Natural killer cell treated with Interleukin-12 subunit alpha and Interleukin-12 subunit beta and Interleukin-15 and Interleukin-18, amount 100 ng/mL, for 72 hours (primary cell): Measurements from ENCODE around the gene SRGAP3. TPM values are rescaled to one million over a fixed set of nuclear protein-coding genes. Genes with fewer than 3 reads are reported as not detected.

Experiments used
- ATAC-seq, 2 donors: fragments of 150-1000 bp; cut with Tn5 transposase in 1 of 2; sonication (Bioruptor Pico), chemical (Tn5 transposase) in 1 of 2; 2 replicates each; pipeline ENCODE4 v1.10.0; 2021
- DNase-seq: peaks from one replicate; pipeline ENCODE4 v3.0.0; 2022; ENCODE audit warnings: low spot score
- H3K27ac Mint-ChIP-seq, 2 donors: 1 replicate in 1 of 2; 2 replicates in 1 of 2; pipeline ENCODE4 v1.8.0; 2022; ENCODE audit warnings: mixed read lengths in 2 of 2, mild to moderate bottlenecking in 1 of 2, moderate library complexity in 1 of 2
- H3K27me3 Mint-ChIP-seq, 2 donors: 1 replicate in 1 of 2; 2 replicates in 1 of 2; pipeline ENCODE4 v1.8.0; 2022; ENCODE audit warnings: mixed read lengths in 2 of 2
- H3K36me3 Mint-ChIP-seq: one replicate; pipeline ENCODE4 v1.8.0; 2022; ENCODE audit warnings: mixed read lengths
- H3K4me1 Mint-ChIP-seq, 2 donors: 1 replicate in 1 of 2; 2 replicates in 1 of 2; pipeline ENCODE4 v1.8.0; 2022; ENCODE audit warnings: low read depth in 2 of 2, mixed read lengths in 2 of 2, mild to moderate bottlenecking in 1 of 2
- H3K4me3 Mint-ChIP-seq: one replicate; pipeline ENCODE4 v1.8.0; 2022; ENCODE audit warnings: mixed read lengths
- H3K9me3 Mint-ChIP-seq: 2 replicates; pipeline ENCODE4 v1.8.0; 2022; ENCODE audit warnings: mixed read lengths
- total RNA-seq, 2 donors: library from RNA; stranded (reverse); gene quantifications; one replicate each; pipeline ENCODE4 v1.2.3, GENCODE V29; 2022

SRGAP3 gene
- total RNA-seq, 2 donors from 2014 or later, result 0.33 to 1.6 TPM

DNA sequence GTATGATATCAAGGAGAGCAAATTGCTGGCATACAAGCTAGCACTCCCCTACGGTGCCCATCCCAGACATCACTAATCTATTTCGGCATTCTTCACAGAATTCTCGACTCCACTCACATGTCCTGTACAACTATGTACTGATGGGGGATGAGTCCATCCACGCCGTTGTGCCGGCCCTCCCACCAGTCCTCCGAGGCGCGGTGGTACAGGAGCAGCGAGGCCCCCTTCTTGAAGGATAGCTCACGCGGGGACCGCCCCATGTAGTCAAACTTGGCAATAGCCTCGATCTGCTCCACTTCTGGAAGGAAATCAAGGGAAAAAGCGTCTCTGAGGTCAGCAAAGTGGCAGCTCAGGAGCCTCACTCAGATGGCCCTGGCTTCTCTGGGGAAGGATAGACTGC lies 255.2 kb downstream of the SRGAP3 start:
- no peaks in the 10 kb centered on the region for H3K9me3 Mint-ChIP-seq
- H3K36me3 Mint-ChIP-seq, result no peaks in the 10 kb centered on the region
- DNase-seq (no peak), ATAC-seq (no peak)
- no peak overlapping the region for H3K4me3 Mint-ChIP-seq
- no peak overlapping the region for H3K27ac Mint-ChIP-seq
- H3K27me3 Mint-ChIP-seq, result peaks cover 0 to 8% of the 10 kb centered on the region in 2 donors
- no peaks in the 10 kb centered on the region for H3K4me1 Mint-ChIP-seq

DNA sequence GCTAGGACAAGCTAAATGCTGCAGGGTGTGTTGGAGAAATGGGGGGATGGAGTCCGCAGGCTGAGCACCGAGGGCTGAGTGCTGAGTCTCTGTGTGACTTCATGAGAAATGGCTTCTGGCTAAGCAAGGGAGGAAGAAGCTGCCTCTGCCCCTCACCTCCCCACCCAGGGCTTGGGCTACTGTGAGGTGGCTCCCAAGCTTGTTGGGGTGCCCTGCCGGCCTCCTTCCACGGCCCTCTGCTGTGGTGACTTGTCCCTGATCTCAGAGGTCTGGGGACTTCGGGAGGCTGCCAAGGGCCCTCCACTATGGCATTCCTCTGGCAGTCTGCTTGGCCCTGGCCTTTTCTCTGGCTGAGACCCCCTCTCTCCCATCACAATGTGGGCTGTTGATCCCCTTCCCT lies 256.1 kb downstream of the SRGAP3 start:
- ATAC-seq (peak in 1 of 2 donors; percentile 43), DNase-seq (no peak)
- no peaks in the 10 kb centered on the region for H3K36me3 Mint-ChIP-seq
- H3K27ac Mint-ChIP-seq, result no peak overlapping the region
- no peaks in the 10 kb centered on the region for H3K4me1 Mint-ChIP-seq
- H3K4me3 Mint-ChIP-seq, result no peak overlapping the region
- H3K27me3 Mint-ChIP-seq, result peaks cover 0 to 4% of the 10 kb centered on the region in 2 donors
- no peaks in the 10 kb centered on the region for H3K9me3 Mint-ChIP-seq

DNA sequence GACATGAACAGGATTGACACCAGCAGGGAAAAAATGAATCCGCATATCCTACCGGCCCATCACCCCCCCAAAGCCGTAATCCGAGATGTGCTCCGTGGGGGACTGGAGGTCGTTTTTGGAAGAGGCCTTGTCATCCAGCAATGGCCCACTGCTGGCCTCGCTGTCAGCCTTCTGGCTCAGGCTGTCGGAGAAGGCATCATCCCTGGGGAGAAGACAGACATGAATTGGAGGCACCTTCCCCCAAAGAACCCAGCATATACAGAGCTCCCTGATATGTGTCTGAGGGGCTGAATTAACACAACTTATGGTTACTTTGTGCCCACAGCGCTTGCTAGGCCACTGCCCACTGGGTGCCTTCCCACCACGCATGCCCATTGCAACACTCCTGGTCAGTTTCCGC lies 256.6 kb downstream of the SRGAP3 start:
- DNase-seq (no peak), ATAC-seq (no peak)
- peaks cover 0 to 4% of the 10 kb centered on the region in 2 donors for H3K4me1 Mint-ChIP-seq
- no peaks in the 10 kb centered on the region for H3K9me3 Mint-ChIP-seq
- H3K27ac Mint-ChIP-seq, result no peak overlapping the region
- H3K27me3 Mint-ChIP-seq, result no peaks in the 10 kb centered on the region
- H3K36me3 Mint-ChIP-seq, result no peaks in the 10 kb centered on the region
- no peak overlapping the region for H3K4me3 Mint-ChIP-seq

DNA sequence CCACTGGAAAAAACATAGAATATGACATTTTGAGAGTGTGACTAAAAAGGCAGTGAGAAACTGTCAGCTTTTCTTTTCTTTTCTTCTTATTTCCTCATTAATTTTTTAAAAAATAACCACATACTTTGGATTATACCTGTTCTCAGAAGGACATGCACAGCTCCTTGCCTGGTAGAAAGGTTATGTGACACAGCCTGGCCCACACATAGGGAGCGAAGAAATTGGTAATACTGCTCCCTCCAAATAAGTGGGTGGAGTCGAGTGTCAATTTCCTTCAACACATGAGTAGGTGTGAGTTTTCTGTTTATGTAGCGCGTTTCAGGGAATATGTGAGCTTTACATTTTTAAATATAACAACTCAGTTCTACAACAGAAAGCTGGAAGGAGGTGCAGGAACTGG lies 257.2 kb downstream of the SRGAP3 start:
- Mint-ChIP-seq H3K4me1 (peaks cover 0 to 8% of the 10 kb centered on the region in 2 donors), H3K27ac (no peak overlapping the region), H3K9me3 (no peaks in the 10 kb centered on the region), H3K4me3 (no peak overlapping the region), H3K36me3 (no peaks in the 10 kb centered on the region), H3K27me3 (no peaks in the 10 kb centered on the region)
- ATAC-seq (no peak), DNase-seq (no peak)

DNA sequence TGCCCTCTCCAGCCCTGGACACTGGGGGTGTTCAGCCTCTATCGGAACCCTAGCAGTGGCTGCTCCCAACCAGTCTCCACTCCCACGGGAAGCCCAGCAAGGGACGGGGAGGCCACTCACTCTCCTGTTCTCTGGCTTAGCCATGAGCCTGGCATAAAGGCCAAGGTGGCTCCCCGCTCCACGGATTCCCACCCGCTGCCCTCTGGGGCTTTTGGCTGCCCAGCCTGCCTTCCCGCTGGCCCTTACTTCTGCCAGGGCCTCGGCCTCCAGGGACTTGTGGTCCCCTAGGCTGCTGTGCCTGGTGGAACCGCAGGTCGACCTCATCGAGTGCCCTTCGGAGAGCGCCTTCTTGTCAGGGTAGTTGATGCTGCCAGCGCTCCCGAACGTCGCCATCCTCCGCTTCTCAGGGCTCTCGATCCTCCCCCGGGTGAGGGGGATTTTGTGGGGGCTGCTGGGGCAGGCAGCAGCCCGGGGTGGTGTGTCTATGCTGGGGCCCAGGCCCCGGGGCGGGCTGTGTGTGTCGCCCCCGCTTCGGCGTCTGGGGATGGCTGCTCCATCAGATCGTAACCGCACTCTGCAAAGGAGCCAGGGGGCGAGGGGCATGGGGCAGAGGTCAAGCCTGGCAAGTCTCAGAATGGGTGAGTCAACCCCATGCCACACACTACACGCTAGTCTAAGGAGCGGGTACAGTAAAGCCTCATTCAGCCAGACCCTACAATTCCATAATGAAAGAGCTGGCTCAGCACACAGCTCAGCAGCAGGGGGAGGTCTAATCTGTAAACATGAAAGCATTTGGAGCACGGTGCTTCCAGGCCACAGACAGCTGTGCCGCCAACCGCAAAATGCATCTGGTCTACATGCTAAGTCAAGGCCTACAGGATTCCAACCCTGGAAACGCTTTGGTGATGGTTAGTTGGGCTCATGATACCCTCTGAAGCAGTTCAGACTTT lies 258.9 kb downstream of the SRGAP3 start:
- no peaks in the 10 kb centered on the region for H3K36me3 Mint-ChIP-seq
- DNase-seq (peak; percentile 54), ATAC-seq (peak in 1 of 2 donors; percentile 8)
- H3K4me3 Mint-ChIP-seq, result no peak overlapping the region
- no peaks in the 10 kb centered on the region for H3K9me3 Mint-ChIP-seq
- no peaks in the 10 kb centered on the region for H3K27me3 Mint-ChIP-seq
- H3K27ac Mint-ChIP-seq, result no peak overlapping the region
- H3K4me1 Mint-ChIP-seq, result peaks cover 0 to 8% of the 10 kb centered on the region in 2 donors

DNA sequence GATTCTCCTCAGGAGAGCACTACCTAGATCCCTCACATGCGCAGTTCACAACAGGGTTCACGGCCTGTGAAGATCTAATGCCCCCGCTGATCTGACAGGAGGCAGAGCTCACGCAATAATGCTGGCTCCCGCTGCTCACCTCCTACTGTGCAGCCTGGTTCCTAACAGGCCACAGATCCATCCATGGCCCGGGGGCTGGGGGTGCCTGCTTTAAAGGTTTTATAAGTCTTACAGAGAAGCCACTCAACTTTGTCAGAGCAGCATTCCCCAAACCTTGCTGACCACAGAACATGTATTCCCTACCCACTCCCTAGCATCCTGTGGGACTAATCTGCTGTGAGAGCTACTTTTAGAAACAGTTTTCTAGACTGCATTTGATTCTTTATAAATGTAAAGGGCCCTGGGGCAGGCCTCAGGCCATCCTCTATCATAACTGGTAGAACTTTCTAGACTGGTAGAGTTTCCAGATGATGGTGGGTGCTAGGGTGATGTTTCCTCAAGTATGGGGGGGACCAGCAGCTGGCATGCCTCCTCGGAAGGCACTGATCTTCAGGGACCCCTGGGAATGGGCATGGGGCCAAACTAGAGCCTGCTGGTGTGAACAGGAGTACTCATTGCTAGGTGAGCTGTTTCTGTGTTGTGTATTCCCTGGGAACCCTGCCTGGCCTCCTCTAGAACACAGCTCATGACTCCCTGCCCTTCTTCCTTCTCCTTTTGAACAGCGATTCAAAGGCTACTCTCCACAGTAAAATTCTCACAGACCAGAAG lies 260.5 kb downstream of the SRGAP3 start:
- no peaks in the 10 kb centered on the region for H3K36me3 Mint-ChIP-seq
- peak; percentile 47 for DNase-seq
- H3K9me3 Mint-ChIP-seq, result no peaks in the 10 kb centered on the region
- no peak for ATAC-seq
- H3K4me1 Mint-ChIP-seq, result peaks cover 0 to 8% of the 10 kb centered on the region in 2 donors
- no peak overlapping the region for H3K4me3 Mint-ChIP-seq
- H3K27me3 Mint-ChIP-seq, result no peaks in the 10 kb centered on the region
- H3K27ac Mint-ChIP-seq, result no peak overlapping the region

DNA sequence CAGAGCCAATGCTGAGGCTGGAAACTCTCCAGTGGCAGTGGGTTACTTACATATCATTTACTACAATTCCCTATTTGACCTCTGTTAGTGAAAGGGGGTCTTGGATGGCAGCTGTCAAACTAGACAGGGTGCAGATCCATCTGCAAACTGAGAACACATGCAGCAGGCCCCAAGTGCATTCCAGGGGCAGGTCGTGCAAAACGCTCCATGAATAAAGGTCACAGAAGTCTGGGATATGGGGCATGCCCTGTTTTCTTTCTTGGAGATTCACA lies 261.1 kb downstream of the SRGAP3 start:
- no peak for DNase-seq
- ATAC-seq, result no peak
- Mint-ChIP-seq H3K36me3 (no peaks in the 10 kb centered on the region), H3K27ac (no peak overlapping the region), H3K4me1 (peaks cover 0 to 8% of the 10 kb centered on the region in 2 donors), H3K27me3 (no peaks in the 10 kb centered on the region), H3K9me3 (no peaks in the 10 kb centered on the region), H3K4me3 (no peak overlapping the region)

DNA sequence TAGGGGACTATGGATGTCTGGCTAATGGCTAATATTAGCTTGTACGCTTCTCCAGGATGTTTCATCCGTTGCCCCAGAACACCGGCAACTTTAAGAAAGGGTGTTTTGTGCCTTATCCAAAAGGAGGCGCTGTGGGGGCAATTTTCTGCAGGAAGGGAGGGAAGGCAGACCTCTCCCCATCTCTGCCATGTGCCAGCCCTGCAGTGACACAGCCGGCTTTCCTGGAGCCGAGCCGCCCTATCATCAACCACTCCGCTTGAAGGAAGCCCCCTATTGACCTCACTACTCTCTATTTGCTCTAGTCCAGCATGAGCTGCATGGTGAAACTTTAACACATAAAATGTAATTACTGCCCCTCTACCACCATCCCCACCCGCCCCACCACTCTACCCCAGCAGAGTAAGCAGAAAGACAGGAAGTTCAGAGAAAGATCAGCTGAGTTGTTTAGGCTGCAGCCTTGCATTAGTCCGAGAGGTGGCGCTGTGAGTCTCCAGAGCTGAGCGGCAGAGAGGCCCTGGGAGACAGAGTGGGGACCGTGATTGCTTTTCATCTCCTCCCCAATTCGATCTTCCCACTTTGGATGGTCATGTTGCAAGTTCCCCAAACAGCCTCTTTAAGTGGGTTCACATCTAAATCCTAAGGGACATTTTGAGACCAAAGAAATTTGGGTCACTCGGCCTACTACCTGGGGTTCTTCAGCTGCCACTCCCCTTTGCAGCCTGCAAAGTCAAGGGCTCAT lies 261.6 kb downstream of the SRGAP3 start:
- H3K36me3 Mint-ChIP-seq, result no peaks in the 10 kb centered on the region
- DNase-seq, result peak; percentile 61
- no peak overlapping the region for H3K4me3 Mint-ChIP-seq
- no peaks in the 10 kb centered on the region for H3K9me3 Mint-ChIP-seq
- H3K4me1 Mint-ChIP-seq, result peaks cover 0 to 8% of the 10 kb centered on the region in 2 donors
- ATAC-seq, result peak; percentile 66 to 67
- H3K27me3 Mint-ChIP-seq, result no peaks in the 10 kb centered on the region
- no peak overlapping the region for H3K27ac Mint-ChIP-seq

DNA sequence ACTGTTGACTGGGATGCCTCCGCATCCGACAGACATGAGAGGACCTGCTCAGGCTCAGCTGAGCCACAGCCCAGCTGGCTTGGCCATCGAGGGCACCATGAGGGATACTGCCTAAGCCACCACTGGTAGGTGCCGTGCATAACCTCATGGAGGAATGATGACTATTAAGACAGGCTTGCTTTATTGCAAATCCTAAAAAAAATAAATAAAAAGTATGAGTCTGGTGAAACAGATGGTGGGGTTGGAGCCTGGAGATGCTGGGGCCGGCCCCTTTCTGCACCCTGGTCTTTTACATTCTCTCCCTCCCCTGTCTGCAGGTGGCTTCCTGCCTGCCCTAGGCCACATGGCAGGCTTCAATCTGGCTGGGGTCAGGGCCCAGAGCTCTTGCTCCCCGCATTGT lies 262.2 kb downstream of the SRGAP3 start:
- peaks cover 0 to 5% of the 10 kb centered on the region in 2 donors for H3K27me3 Mint-ChIP-seq
- H3K27ac Mint-ChIP-seq, result no peak overlapping the region
- no peak for DNase-seq
- no peak for ATAC-seq
- no peaks in the 10 kb centered on the region for H3K9me3 Mint-ChIP-seq
- H3K36me3 Mint-ChIP-seq, result no peaks in the 10 kb centered on the region
- H3K4me1 Mint-ChIP-seq, result peaks cover 0 to 8% of the 10 kb centered on the region in 2 donors
- no peak overlapping the region for H3K4me3 Mint-ChIP-seq

DNA sequence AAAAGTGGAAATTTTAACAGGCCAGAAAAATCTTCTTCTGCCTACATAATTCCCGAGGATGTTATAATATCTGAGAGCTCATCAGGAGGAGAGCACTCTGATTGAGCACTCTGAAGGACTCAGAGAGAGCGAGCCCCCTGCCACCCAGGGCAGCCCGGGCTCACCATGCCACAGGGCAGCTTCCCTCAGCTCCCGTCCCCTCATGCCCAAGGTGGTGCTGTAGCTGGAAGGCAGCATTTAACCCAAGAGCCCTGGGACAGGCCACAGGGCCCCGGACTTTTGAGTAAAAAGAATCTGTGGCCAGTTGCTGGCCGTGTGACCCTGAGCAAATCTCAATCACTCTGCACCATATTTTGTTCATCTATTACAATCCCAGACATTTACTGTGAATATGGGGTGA lies 262.7 kb downstream of the SRGAP3 start:
- Mint-ChIP-seq H3K9me3 (no peaks in the 10 kb centered on the region), H3K27ac (no peak overlapping the region), H3K4me3 (no peak overlapping the region), H3K36me3 (no peaks in the 10 kb centered on the region), H3K4me1 (peaks cover 0 to 8% of the 10 kb centered on the region in 2 donors), H3K27me3 (peaks cover 3 to 9% of the 10 kb centered on the region in 2 donors)
- DNase-seq (no peak), ATAC-seq (no peak)

DNA sequence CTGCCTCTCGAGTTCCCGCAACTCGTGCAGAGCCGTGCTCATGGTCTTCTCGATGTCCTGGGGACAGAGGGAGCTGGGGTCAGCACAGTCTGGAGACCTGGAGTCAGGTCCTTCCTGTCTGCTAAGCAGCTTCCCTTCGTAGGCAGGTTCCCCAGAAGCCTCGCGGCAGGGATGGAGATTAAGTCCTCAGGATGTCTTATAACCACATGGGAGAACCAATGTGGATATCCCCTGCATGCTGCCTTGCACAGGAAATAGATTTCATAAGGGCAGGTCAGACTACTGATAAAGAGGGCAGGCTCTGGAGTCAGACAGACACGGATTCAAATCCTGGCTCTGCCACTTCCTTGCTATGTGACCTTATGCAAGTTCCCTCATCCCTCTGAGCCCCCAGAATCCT lies 263.6 kb downstream of the SRGAP3 start:
- DNase-seq (no peak), ATAC-seq (no peak)
- H3K9me3 Mint-ChIP-seq, result no peaks in the 10 kb centered on the region
- no peak overlapping the region for H3K4me3 Mint-ChIP-seq
- peaks cover 0 to 8% of the 10 kb centered on the region in 2 donors for H3K4me1 Mint-ChIP-seq
- H3K36me3 Mint-ChIP-seq, result no peaks in the 10 kb centered on the region
- peaks cover 5 to 14% of the 10 kb centered on the region in 2 donors for H3K27me3 Mint-ChIP-seq
- no peak overlapping the region for H3K27ac Mint-ChIP-seq

DNA sequence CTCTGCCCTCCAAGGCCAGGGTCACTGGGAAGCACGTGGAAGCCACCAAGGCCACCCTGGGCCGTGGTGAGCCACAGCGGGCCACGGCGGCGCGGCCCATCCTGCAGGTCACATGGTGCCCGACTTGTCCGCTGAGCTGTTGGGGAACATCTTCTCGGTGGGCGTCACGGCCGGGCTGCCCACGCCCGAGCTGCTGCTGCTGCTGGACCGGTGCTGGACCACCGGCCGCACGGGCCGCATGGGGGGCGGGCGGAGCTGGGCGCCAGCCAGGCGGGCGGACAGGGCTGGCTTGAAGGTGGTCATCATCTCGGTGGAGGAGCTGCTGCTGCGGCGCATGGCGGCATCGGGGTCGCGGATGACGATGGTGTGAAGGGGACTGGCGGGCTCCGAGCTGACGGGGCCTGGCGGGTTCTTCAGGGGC lies 264.0 kb downstream of the SRGAP3 start:
- Mint-ChIP-seq H3K4me3 (no peak overlapping the region), H3K27ac (no peak overlapping the region), H3K4me1 (peaks cover 0 to 8% of the 10 kb centered on the region in 2 donors), H3K9me3 (no peaks in the 10 kb centered on the region), H3K36me3 (no peaks in the 10 kb centered on the region), H3K27me3 (peaks cover 9 to 14% of the 10 kb centered on the region in 2 donors)
- DNase-seq (peak; percentile 57), ATAC-seq (no peak)

DNA sequence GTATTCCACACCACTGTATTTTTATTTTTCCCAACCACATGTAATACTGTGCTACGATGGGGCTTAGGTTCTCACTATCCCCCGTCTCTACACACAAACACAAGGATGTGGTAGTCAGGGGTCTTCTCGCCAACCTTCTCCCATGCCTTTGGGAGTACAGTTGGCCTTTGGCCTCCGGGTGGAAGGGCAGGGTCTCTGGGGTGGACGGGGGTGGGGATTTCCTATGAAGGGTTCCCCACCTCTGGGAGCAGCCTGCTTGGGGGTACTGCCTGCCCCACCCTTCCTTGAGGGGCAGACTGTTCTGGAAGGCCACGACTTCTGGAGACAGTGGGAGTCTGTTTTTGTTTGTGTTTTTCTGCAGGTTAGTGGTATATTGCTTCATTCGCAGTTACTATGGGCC lies 264.9 kb downstream of the SRGAP3 start:
- no peaks in the 10 kb centered on the region for H3K9me3 Mint-ChIP-seq
- ATAC-seq, result no peak

More for the DNA sequence above, 264.9 kb downstream of the SRGAP3 start:
- no peak overlapping the region for H3K4me3 Mint-ChIP-seq
- peaks cover 0 to 8% of the 10 kb centered on the region in 2 donors for H3K4me1 Mint-ChIP-seq
- peaks cover 12 to 14% of the 10 kb centered on the region in 2 donors for H3K27me3 Mint-ChIP-seq
- DNase-seq, result peak; percentile 18
- no peaks in the 10 kb centered on the region for H3K36me3 Mint-ChIP-seq
- no peak overlapping the region for H3K27ac Mint-ChIP-seq
